Left lobe of liver (tissue), 2 donors: ENCODE results near the gene ZCRB1. TPM values are rescaled to one million over a fixed set of nuclear protein-coding genes. Genes with fewer than 3 reads are reported as not detected.
"Not testable (repeated sequence)": the region's sequence is repeated elsewhere in the genome, so short reads cannot be mapped to it uniquely, and the experiment has no call there.

Experiments used
- ATAC-seq: fragments of 200-7000 bp; cut with Tn5 transposase; one replicate; pipeline ENCODE4 v1.9.1; 2020; ENCODE audit warnings: mild to moderate bottlenecking, moderate library complexity
- DNase-seq: peaks from one replicate; pipeline ENCODE4 v3.0.0-alpha.2; 2020; ENCODE audit warnings: low spot score
- total RNA-seq: library from RNA; stranded (reverse); gene quantifications from one replicate; pipeline ENCODE4 v1.2.1, GENCODE V29; 2021
- donor health status: DM: no; HTN: no; CAD: no; lungs with moderate emphysema.
- donor health status: DM: no; HTN: yes; CAD: no.

The ZCRB1 gene
- total RNA-seq, 1 donor from 2014 or later: 17.6 TPM

DNA sequence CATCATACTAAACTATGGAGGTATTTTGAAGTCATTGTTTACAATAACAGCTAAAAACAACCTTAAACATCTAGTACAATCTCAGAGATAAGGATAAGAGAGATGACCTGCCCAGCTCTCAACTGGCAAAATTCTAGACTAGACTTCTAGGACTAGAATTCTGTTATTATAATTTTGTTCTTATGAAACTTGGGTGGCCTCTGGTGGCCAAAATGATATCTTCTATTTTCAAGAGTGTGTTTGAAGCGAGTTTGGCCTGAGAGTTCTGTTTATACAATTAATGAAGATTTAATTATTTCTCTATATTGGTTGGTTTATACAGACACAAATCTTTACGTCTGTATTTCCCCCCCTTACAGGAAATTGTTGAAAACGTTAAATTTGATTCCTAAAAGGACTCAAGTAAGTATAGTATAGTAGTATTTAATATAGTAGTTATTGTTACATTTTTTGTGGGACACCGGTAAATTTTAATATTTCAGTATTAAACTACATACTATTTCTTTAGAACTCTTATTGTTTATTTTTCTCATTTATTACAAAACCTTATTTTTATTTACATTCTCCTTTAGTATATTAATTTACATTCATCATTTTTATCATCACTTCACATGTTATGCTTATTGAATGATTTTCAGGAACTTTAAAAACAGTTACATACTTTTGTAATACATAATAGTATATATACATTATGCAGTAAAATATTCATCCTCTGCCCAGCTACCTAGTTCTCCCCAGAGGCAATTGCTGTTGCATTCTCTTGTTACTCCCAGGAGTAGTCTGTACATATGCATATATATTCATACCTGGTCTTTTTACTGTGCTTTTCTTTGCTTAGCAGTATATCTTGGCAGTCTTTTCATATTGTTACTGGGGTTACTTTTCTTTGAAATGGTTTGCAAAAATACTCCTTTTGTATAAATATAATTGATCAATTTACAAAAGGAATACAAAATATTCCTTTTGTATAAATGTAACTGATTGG lies 6.7 kb upstream of the ZCRB1 start:
- ATAC-seq (peak; percentile 84), DNase-seq (no peak)

DNA sequence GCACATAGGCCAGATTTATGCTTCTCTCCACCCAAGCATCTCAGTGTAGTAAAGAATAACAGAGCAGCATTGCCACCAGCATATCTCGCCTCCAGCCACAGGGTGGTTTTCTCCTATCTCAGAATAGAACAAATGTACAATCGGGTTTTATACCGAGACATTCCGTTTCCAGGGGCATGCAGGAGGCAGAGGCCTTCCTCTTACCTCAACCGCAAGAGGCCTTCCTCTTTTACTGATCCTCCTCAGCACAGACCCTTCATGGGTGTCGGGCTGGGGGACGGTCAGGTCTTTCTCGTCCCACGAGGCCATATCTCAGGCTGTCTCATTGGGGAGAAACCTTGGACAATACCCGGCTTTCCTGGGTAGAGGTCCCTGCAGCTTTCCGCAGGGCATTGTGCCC lies 4.2 kb upstream of the ZCRB1 start:
- ATAC-seq, DNase-seq: not testable (repeated sequence)

DNA sequence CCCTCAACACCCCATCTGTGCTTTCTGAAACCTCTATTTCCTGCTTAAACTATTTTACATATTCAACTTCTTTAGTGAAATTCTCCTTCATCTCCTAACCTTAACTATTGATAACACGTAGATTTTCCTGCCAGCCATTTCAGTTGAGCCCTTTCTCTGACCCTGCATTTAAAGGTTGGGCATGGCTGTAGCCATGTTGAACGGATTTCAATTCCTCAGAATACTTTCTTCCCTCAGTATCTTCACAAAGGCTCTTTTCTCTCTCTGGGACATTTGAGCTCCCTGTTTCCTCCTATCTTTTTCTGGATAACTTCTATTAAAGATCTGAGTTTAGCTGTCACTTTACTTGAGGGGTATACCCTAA lies 1.3 kb upstream of the ZCRB1 start:
- ATAC-seq (no peak), DNase-seq (no peak)

DNA sequence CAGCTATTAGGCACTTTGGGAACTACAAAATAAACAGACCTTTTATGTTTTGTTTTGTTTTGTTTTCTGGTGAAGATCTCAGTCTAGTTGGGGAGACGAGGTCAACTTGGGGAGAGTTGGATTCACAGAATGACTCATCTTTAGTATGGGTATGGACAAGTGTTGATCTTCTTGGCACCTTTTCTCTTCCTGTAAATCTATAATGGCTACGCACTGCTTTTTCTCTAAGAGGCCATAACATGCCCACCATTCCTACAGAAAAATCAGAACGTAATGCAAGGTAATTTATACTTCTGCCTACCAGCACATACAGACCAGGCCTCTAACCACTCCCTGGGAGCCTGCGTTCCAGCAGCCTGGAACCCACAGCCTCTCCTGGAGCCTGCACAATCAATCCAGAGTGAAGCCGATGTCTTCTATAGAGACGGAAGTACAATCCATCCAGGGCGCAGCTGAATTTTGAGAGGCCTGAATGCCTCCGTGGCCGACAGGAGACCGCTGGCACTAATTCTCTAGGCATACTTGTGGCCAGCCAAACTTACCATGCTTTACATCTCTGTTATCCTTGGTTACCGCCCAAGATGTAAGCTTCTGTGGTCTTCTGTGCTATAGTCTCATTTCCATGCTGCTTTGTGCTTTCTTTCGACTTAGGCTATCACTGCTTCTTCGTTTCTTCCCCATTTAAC lies 790 bp upstream of the ZCRB1 start:
- no peak for ATAC-seq
- no peak for DNase-seq

DNA sequence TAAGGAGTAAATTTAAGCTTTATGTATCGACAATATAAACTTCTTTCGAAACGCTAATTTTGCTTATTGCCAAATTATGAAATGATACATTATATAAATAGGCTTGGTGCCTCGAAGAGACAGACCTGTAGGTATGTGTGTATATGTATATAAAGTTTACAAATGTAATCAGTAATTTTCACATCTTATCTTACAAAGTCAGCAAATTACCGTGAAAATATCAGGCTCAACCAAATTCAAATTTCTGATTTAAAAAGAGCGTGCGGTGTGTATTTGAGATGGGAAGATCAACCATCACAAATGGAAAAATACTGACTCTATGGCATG lies 605 bp downstream of the ZCRB1 start:
- ATAC-seq (no peak), DNase-seq (no peak)

DNA sequence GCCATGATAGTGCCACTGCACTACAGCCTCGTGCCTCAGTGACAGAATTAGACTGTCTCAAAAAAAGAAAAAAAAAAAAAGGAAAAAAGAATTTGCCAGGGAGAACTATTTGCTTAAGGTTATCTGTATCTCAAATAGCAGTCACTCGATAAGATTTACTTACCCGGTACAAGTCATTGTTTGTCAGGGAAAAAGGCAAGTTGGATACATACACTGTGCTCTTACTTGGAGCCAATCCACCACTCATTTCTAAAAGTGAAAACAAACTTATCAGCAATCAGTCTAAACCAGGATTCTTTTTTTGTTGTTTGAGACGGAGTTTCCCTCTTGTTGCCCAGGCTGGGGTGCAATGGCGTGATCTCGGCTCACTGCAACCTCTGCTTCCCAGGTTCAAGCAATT lies 2.0 kb downstream of the ZCRB1 start:
- ATAC-seq: no peak
- no peak for DNase-seq

DNA sequence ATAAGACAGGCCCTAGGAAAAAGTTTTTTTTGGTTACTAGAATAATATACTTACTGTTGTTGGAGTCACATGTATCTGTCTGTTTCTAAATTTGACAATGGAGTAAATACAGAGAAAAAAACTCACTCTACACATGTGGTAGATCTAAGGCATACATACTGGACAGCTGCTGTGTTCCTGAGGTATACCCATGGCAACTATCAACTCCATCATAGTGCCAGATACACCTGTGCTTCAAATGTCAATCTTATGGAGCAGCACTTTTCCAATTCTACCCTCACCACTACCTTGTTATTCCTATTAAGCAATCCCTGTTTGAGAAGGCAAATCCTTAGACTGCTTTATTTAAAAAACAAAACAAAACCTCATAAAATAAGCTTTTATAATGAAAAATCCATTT lies 3.3 kb downstream of the ZCRB1 start:
- DNase-seq (no peak), ATAC-seq (no peak)

DNA sequence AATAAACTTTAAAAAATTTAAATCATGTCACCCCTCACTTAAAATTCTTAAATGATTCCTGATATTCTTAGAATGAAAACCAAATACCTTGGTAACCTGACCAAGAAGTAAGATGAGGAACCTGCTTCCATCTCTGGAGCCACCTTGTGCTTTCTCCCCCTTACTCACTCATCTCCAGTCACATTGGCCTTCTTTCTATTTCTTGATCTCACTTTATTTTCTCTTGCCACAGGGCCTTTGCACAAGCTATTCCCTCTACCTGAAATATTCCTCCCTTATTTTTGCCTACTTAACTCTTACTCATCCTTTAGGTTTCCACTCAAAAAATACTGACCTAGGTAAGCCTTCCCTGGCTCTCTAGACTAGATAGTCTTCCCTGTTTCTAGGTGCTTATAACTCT lies 5.1 kb downstream of the ZCRB1 start:
- DNase-seq: no peak
- ATAC-seq: no peak

DNA sequence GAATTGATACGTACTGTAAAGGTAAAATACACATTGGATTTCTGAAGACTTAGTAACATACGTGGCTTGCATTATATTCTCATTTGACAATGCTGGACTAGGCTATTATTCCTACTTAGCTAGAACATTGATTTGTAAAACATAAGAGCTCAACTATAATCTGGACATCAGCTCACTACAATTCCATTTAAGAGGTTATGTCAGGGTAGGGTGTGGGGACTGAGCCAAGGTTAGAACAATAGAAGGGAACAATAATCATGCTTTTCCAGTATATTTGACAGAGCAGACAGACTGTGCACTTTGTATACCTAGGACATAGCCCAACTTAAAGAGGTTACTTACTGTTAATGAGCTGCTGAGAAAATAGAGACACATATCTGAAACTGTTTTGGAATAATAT lies 10.8 kb downstream of the ZCRB1 start:
- ATAC-seq (no peak), DNase-seq (no peak)

DNA sequence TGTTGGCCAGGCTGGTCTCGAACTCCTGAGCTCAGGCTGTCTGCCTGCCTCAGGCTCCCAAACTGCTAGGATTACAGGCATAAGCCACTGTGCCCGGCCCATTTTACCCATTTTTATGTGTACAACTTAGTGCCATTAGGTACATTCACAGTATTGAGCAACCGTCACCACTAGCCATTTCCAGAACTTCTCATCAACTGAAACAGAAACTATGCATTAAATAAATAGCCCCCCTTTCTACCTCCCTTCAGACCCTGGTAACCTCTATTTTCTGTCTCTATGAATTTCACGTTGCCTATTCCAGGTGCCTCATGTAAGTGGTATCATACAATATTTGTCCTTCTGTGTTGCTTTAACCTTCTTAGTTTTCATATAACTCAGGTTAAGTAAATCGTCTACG lies 15.9 kb downstream of the ZCRB1 start:
- ATAC-seq: no peak
- DNase-seq: no peak

DNA sequence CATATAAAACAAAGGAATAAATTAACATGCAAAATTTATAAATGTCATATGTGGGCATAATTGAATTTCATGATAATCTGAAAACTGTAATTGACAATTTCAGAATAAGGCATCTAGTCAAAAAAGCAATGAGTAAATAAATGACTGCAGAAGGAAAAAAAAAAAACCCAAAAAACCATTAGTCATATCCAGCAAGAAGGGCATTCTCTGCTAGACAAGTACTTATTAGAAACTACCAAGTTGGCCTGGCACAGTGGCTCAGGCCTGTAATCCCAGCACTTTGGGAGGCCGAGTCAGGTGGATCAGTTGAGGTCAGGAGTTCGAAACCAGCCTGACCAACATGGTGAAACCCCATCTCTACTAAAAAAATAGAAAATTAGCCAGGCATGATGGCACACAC lies 17.5 kb downstream of the ZCRB1 start:
- no peak for ATAC-seq
- DNase-seq: no peak

DNA sequence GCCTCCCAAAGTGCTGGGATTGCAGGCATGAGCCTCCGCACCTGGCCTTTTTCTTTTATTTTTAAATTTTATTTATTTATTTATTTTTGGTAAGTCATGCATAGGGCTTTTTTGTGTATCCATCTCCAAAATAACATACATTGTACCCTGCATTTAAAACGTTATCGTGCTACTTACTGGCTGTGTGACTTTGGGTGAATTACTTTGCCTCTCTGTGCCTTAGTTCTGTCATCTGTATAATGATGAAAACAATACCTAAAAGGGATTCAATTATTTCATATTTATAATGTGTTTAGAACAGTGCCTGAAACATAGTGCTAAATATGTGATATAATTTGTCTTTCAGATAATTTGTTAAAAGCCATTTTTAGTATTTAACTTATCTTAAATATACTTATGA lies 19.6 kb downstream of the ZCRB1 start:
- ATAC-seq (no peak), DNase-seq (no peak)

DNA sequence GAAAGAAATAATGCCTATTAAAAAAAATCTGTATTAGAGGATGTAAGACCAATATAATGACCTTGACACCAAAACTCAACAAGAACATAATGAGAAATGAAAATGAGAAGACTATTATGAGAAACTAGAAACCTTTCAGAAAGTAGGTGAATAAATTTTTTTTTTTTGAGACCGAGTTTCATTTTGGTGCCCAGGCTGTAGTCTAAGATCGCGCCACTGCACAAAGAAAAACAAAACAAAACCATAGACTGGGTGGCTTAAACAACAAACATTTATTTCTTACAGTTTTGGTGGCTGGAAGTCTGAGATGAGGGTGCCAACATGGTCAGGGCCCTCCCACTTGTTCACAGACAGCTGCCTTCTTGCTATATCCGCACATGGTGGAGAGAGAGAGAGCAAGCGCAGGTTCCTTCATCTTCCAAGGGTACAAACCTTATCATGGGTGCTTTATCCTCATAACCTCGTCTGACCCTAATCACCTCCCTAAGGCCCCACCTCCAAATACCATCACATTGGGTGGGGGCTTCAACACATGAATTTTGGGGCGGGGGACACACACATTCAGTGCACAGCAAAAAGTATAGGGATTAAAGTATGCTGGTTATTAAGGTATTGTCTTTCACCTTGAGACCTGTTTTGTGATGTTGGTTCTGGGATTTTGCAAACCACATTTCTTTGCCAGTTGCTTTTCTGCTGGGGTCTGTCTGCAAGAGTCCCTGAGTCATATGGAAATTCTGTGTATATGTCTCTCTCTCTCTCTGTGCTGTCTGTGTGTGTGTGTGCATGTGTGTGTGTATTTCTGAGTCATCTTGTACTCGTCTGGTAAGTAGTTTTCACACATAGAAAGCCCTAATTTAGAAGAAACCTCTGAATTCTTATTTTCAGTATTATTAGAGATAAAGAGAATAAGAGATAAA lies 26.2 kb downstream of the ZCRB1 start:
- no peak for DNase-seq
- ATAC-seq: no peak

DNA sequence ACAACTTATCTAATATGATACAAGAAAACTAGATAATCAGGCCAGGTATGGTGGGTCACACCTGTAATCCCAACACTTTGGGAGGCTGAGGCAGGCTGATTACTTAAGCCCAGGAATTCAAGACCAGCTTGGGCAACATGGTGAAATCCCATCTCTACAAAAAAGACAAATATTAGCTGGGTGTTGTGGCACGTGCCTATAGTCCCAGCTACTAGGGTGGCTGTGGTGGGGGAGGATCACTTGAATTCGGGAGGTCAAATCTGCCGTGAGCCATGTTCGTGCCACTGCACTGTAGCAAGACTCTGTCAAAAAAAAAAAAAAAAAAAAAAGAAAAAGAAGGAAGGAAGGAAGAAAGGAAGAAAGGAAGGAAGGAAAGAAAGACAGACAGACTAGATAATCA lies 27.0 kb downstream of the ZCRB1 start:
- ATAC-seq (no peak), DNase-seq (no peak)

DNA sequence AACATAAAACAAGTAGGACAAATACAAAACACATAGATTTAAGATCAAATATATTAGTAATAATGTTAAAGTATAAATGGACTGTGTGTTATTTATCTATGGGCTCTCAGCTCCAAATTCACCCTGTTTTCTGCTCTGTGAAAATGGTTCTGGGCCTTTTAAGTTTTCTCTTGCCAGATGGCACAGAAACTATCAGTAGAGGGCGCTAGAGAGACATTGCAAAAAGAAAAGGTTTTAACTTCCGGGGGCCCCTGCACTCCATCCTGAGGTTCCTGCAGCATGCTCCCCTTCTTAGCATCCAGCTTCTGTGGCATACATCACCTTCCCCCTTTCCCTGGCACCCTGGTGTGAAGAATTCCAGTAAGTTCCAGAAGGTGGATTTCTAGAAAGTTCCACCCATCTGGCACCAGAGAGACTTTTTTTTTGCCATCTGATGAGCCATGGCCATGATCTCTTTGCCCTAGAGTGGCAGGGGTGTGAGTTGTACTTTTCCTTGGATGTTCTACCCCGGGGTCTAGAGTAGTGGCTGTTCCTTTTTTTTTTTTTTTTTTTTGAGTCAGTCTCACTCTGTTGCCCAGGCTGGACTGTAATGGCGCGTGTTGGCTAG lies 29.3 kb downstream of the ZCRB1 start:
- DNase-seq: no peak
- ATAC-seq: no peak

DNA sequence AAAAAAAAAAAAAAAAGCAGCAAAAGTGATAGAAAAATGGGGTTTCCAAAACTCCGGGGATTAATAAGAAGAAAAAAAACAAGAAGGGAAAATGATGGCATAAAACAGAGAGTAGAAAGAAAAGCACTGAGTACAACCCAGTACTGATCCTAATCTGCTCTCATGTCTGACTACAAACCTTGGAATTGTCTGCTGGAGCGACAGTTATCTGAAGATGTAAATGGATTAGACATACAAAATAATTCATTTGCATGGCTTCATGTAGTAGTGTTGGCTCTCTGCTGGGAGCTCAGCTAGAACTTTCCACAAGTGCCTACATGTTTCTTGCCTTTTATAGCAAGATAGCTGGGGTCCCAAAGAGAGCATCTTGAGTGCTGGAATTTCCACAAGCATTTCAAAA lies 34.2 kb downstream of the ZCRB1 start:
- no peak for DNase-seq
- no peak for ATAC-seq

DNA sequence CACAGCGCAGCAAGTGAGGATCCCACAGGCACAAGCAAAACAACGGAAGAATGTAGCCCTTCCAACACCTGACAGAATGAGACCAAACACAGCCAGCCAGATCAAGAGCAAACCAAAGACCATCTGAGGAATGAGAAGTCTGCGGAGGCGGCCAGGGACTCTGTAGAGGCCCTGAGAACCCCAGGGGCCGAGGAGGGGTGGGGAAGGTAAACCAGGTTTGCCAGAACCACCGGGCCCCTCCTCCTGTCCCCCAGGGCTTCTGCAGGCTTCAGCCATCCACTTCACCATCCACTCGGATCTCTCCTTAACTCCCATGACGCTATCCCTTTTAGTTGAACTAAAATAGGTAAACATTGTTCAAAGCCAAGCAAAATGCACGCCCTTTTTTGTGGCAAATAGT lies 37.4 kb downstream of the ZCRB1 start:
- no peak for ATAC-seq
- no peak for DNase-seq

DNA sequence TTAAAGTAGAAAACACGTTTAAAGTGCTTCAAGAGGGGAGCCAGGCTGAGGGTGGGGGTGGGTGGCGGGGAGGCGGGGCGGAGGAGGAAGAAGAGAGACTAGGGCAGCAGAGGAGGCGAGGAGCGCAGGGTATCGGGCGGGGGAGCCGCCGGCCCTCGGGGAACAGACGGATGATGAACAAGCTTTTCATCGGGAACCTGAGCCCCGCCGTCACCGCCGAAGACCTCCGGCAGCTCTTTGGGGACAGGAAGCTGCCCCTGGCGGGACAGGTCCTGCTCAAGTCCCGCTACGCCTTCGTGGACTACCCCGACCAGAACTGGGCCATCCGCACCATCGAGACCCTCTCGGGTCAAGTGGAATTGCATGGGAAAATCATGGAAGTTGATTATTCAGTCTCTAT lies 39.2 kb downstream of the ZCRB1 start:
- ATAC-seq: no peak
- no peak for DNase-seq

DNA sequence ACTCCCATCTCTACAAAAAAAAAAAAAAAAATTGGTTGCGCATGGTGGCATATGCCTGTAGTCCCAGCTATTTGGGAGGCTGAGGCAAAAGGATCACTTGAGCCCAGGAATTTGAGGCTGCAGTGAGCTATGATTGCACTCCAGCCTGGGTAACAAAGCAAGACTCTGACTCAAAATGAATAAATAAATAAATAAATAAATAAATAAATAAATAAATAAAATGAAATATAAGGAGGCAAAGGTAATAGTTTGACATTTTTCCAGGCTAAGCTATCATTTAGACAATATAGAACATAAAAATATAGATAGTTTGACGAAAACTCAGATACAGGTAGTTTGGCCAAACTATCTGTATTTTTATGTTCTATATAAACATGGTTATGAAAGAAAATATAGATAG lies 40.5 kb downstream of the ZCRB1 start:
- ATAC-seq: no peak
- DNase-seq: no peak

DNA sequence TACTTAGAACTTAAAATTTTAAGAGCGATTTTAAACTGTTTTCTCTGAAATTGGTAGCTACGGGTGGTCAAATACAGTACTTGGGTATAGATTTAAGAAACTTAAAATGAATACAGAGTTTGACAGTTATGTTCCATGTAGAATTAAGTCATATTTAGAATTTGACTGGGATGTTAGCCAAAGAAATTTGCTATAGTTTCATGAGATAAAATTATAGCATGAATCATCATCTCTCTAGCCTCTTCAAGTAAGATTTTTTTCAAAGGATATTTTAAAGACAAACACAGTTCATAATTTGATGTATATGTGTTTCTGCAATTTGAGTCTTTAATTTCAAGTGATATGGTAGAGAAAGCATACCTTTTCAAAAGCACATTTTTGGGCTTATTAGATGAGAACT lies 41.0 kb downstream of the ZCRB1 start:
- DNase-seq: no peak
- ATAC-seq: no peak

DNA sequence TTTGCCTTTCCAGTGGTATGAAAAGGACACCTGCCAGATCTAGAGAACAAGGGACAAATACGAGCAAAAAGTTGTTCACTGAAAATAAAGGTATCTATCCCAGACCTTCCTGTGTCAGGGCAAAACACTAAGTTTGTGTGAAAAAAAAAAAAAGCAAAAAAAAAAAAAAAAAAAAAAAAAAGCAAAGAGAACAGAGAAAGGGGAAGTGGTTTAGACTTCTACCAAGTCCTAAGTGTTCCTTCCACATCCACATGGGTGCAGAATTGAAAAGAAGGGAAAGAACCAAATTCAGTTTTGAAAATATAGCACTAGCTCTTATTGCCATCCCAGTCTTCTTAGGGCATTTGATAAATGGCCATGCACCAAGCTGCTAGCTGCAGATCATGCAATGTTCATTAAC lies 41.7 kb downstream of the ZCRB1 start:
- no peak for DNase-seq
- no peak for ATAC-seq
